Osteocyte (in vitro differentiated cells): ENCODE measurements around the gene DNASE1L2. TPM values are rescaled to one million over a fixed set of nuclear protein-coding genes. Genes with fewer than 3 reads are reported as not detected.

ENCODE experiments used
- DNase-seq: peaks from one replicate; pipeline ENCODE4 v3.0.0; 2021; ENCODE audit warnings: mixed read lengths; ENCODE audit not compliant: unreplicated experiment; ENCODE audit errors: extremely low spot score
- H3K27ac Mint-ChIP-seq: one replicate; pipeline ENCODE4 v1.8.0; 2021; ENCODE audit warnings: mild to moderate bottlenecking, mixed read lengths; ENCODE audit not compliant: unreplicated experiment
- H3K27me3 Mint-ChIP-seq: one replicate; pipeline ENCODE4 v1.8.0; 2021; ENCODE audit warnings: mixed read lengths; ENCODE audit not compliant: unreplicated experiment
- H3K36me3 Mint-ChIP-seq: one replicate; pipeline ENCODE4 v1.8.0; 2021; ENCODE audit warnings: mixed read lengths; ENCODE audit not compliant: unreplicated experiment
- H3K4me1 Mint-ChIP-seq: one replicate; pipeline ENCODE4 v1.8.0; 2021; ENCODE audit warnings: mixed read lengths; ENCODE audit not compliant: unreplicated experiment
- H3K4me3 Mint-ChIP-seq: one replicate; pipeline ENCODE4 v1.8.0; 2021; ENCODE audit warnings: mild to moderate bottlenecking, moderate library complexity, mixed read lengths; ENCODE audit not compliant: unreplicated experiment
- H3K9me3 Mint-ChIP-seq: one replicate; pipeline ENCODE4 v1.8.0; 2021; ENCODE audit warnings: mixed read lengths; ENCODE audit not compliant: unreplicated experiment
- microRNA-seq: library from miRNA; unstranded; fragments of <30 nt; microRNA quantifications from one replicate; pipeline ENCODE4 v1.1.0, GENCODE V29; 2020; ENCODE audit not compliant: unreplicated experiment
- total RNA-seq: library from RNA; stranded (reverse); gene quantifications from 2 replicates; pipeline ENCODE4 v1.2.1, GENCODE V29; 2021
- TF ChIP-seq, protein P1 (sequence below): fragments of 200-600 bp; sonication (generic); IDR thresholded peaks from 2 replicates; pipeline ENCODE4 v1.5.0; 2021; ENCODE audit warnings: antibody characterized with exemption, mild to moderate bottlenecking, moderate library complexity

DNASE1L2 gene
- total RNA-seq, 1 donor from 2014 or later = 1.7 TPM

DNA sequence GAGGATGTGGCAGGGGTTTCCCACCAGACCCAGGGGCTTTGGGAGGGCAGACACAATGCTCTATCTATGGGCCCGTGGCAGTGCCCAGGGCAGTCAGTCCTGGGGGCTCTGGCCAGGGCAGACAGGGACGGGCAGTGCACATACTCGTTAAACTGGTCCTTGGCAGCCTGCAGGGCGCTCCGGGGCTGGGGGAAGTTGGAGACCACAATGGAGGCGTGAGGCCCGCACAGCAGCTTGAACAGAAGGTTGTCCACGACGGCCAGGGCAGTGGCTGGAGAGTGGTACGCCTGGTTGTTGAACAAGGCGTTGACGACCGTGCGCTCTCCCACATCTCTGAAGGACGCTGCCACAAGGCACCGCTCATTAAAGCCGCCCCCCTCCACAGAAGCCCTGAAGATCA, 50.3 kb downstream of the DNASE1L2 start:
- no peaks in the 10 kb centered on the region for H3K36me3 Mint-ChIP-seq
- no peaks in the 10 kb centered on the region for H3K27me3 Mint-ChIP-seq

DNA sequence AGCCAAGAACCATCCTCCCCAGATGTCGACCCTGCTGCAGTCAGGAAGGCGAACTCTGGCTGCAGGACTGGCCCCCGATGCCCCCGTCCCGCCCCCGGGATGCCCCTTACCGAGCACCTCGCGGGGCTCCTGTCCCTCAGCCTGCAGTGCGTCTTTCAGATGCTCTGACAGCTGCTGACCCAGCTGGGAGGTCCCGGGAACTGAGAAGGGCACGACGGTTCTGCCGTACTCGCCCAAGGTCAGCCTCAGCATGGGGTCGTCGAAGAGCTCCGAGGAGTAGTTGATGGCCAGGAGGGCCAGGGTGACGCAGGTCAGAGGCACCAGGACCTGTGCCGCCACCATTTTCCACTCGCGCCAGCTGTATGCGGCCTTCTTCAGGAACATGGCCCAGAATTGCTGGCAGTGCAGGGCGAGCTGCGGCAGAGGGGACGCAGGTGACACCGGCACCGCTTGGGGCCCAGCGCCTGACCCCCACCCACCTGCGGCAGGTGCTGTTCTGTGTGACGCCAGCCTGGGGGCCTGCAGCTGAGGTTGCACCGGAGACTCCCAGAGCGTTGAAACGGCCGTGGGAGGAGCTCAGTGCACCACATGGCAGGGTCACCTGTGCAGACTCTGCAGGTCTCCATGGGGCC, 51.8 kb downstream of the DNASE1L2 start:
- Mint-ChIP-seq H3K36me3 (no peaks in the 10 kb centered on the region), H3K9me3 (no peaks in the 10 kb centered on the region), H3K27me3 (no peaks in the 10 kb centered on the region), H3K4me1 (no peaks in the 10 kb centered on the region), H3K4me3 (no peak overlapping the region), H3K27ac (no peak overlapping the region)
- TF ChIP-seq, protein P1, sequence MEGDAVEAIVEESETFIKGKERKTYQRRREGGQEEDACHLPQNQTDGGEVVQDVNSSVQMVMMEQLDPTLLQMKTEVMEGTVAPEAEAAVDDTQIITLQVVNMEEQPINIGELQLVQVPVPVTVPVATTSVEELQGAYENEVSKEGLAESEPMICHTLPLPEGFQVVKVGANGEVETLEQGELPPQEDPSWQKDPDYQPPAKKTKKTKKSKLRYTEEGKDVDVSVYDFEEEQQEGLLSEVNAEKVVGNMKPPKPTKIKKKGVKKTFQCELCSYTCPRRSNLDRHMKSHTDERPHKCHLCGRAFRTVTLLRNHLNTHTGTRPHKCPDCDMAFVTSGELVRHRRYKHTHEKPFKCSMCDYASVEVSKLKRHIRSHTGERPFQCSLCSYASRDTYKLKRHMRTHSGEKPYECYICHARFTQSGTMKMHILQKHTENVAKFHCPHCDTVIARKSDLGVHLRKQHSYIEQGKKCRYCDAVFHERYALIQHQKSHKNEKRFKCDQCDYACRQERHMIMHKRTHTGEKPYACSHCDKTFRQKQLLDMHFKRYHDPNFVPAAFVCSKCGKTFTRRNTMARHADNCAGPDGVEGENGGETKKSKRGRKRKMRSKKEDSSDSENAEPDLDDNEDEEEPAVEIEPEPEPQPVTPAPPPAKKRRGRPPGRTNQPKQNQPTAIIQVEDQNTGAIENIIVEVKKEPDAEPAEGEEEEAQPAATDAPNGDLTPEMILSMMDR = no peak
- DNase-seq = no peak

More for the DNA sequence above, 50.3 kb downstream of the DNASE1L2 start:
- TF ChIP-seq, protein P1 = no peak
- no peak overlapping the region for H3K27ac Mint-ChIP-seq
- no peaks in the 10 kb centered on the region for H3K4me1 Mint-ChIP-seq
- no peaks in the 10 kb centered on the region for H3K9me3 Mint-ChIP-seq
- no peak overlapping the region for H3K4me3 Mint-ChIP-seq
- no peak for DNase-seq

Small RNA genes lying within 50 kb of the gene (microRNA-seq; reads per million reads assigned to microRNA genes)
- not detected for gene MIR3677
- gene MIR4717 = not detected

Other genes starting within 250 kb of the DNASE1L2 start
- 0.57 and 0.91 TPM in 2 replicates for gene SYNGR3, start 246.5 kb upstream of the DNASE1L2 start, total RNA-seq
- 45.4 and 46.9 TPM in 2 replicates for gene ZNF598, start 226.6 kb upstream of the DNASE1L2 start, total RNA-seq
- 4.1 and 4.4 TPM in 2 replicates for gene NPW, start 216.7 kb upstream of the DNASE1L2 start, total RNA-seq
- 143 and 146 TPM in 2 replicates for gene NHERF2, start 209.5 kb upstream of the DNASE1L2 start, total RNA-seq
- gene NTHL1, start 188.6 kb upstream of the DNASE1L2 start, total RNA-seq = 22.2 and 24.3 TPM in 2 replicates
- gene TSC2, start 188.5 kb upstream of the DNASE1L2 start, total RNA-seq = 183 and 194 TPM in 2 replicates
- gene PKD1, start 100.5 kb upstream of the DNASE1L2 start, total RNA-seq = 169 and 188 TPM in 2 replicates
- 2.0 and 3.4 TPM in 2 replicates for gene RAB26, start 87.8 kb upstream of the DNASE1L2 start, total RNA-seq
- gene TRAF7, start 80.7 kb upstream of the DNASE1L2 start, total RNA-seq = 78.1 and 84.9 TPM in 2 replicates
- 2.4 and 3.7 TPM in 2 replicates for gene CASKIN1, start 39.8 kb upstream of the DNASE1L2 start, total RNA-seq
- gene MLST8, start 31.0 kb upstream of the DNASE1L2 start, total RNA-seq = 57.6 and 60.2 TPM in 2 replicates
- gene BRICD5, start 25.6 kb upstream of the DNASE1L2 start, total RNA-seq = 6.6 and 10.1 TPM in 2 replicates
- gene PGP, start 21.6 kb upstream of the DNASE1L2 start, total RNA-seq = 14.1 and 15.0 TPM in 2 replicates
- gene E4F1, start 12.9 kb upstream of the DNASE1L2 start, total RNA-seq = 24.3 and 26.9 TPM in 2 replicates
- 46.4 and 48.1 TPM in 2 replicates for gene ECI1, start 15.1 kb downstream of the DNASE1L2 start, total RNA-seq
- 140 and 149 TPM in 2 replicates for gene RNPS1, start 31.7 kb downstream of the DNASE1L2 start, total RNA-seq
- gene ABCA3, start 104.3 kb downstream of the DNASE1L2 start, total RNA-seq = 20.4 and 21.0 TPM in 2 replicates
- gene CCNF, start 193.0 kb downstream of the DNASE1L2 start, total RNA-seq = 8.0 and 10.0 TPM in 2 replicates
- gene TEDC2, start 223.7 kb downstream of the DNASE1L2 start, total RNA-seq = 4.4 and 6.7 TPM in 2 replicates
- 1.4 and 1.8 TPM in 2 replicates for gene NTN3, start 234.9 kb downstream of the DNASE1L2 start, total RNA-seq
- 15.4 and 17.4 TPM in 2 replicates for gene TBC1D24, start 238.7 kb downstream of the DNASE1L2 start, total RNA-seq